ENCODE results near the gene USPL1. TPM values are rescaled to one million over a fixed set of nuclear protein-coding genes. Genes with fewer than 3 reads are reported as not detected.

The USPL1 gene
- total and polyA plus RNA-seq, 2 of the 13 experiments (the other 11 are each of a cell fraction or from before 2014, with no cell fraction given): 13.7 to 15.9 TPM

DNA sequence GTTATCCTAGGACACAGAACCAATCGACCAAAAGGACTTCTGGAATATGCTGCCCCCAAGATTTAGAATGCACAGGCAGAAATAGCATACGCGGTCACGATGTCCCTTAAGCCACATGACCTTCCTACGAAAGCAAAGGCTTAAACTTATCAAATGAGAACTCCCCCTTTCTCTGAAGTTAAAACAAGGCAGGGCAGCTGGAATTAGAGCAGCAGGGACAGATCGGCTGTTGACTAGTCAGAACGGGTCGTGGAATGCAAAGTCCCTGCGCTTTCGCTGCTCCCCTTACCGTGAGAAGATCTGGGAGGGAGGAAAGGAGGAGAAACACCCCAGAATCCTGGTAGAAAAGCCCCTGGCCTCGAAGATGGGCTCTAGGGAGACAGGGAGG, 799 bp upstream of the USPL1 start (continued):
- TF ChIP-seq, protein P1, sequence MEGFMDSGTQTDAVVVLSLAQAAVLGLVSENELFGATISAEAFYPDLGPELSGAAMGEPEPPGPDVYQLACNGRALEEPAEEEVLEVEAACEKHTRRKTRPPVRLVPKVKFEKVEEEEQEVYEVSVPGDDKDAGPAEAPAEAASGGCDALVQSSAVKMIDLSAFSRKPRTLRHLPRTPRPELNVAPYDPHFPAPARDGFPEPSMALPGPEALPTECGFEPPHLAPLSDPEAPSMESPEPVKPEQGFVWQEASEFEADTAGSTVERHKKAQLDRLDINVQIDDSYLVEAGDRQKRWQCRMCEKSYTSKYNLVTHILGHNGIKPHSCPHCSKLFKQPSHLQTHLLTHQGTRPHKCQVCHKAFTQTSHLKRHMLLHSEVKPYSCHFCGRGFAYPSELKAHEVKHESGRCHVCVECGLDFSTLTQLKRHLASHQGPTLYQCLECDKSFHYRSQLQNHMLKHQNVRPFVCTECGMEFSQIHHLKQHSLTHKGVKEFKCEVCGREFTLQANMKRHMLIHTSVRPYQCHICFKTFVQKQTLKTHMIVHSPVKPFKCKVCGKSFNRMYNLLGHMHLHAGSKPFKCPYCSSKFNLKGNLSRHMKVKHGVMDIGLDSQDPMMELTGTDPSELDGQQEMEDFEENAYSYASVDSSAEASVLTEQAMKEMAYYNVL (CRISPR knock-in tag; IDR thresholded peaks at IDR 0.05; ENCODE audit: borderline replicate concordance): 0 out of 2 replicates have a peak, but pooled peaks have one; percentile 7
- TF ChIP-seq, protein P2, sequence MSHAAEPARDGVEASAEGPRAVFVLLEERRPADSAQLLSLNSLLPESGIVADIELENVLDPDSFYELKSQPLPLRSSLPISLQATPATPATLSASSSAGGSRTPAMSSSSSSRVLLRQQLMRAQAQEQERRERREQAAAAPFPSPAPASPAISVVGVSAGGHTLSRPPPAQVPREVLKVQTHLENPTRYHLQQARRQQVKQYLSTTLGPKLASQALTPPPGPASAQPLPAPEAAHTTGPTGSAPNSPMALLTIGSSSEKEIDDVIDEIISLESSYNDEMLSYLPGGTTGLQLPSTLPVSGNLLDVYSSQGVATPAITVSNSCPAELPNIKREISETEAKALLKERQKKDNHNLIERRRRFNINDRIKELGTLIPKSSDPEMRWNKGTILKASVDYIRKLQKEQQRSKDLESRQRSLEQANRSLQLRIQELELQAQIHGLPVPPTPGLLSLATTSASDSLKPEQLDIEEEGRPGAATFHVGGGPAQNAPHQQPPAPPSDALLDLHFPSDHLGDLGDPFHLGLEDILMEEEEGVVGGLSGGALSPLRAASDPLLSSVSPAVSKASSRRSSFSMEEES (CRISPR knock-in tag; IDR thresholded peaks at IDR 0.05): peak; percentile 76; the same call in 1 of the 2 replicates
- TF ChIP-seq CHD2 (IDR thresholded peaks at IDR 0.05; ENCODE audit: low read depth, low read length) (no peak), GTF2F1 (IDR thresholded peaks at IDR 0.05; ENCODE audit: low read length) (0 out of 2 replicates have a peak, but pooled peaks have one; percentile 3), ZNF781 (CRISPR knock-in tag; IDR thresholded peaks at IDR 0.05; ENCODE audit: borderline replicate concordance, not compliant biosample characterization) (no peak), HDAC6 (IDR thresholded peaks at IDR 0.05; ENCODE audit: low read depth, low read length) (no peak), RCOR2 (CRISPR knock-in tag; IDR thresholded peaks at IDR 0.05) (peak; percentile 6; the same call in 1 of the 2 replicates), ZNF264 (CRISPR knock-in tag; IDR thresholded peaks at IDR 0.05) (no peak), TARDBP (CRISPR knock-in tag; IDR thresholded peaks at IDR 0.05) (no peak), POLR2AphosphoS5 (IDR thresholded peaks at IDR 0.05; ENCODE audit: low read depth, low read length) (peak; percentile 76), MEIS2 (CRISPR knock-in tag; IDR thresholded peaks at IDR 0.05) (no peak), CBX2 (IDR thresholded peaks at IDR 0.05; ENCODE audit: low read depth, low read length) (no peak), CBX2 (CRISPR knock-in tag; IDR thresholded peaks at IDR 0.05; ENCODE audit: low read depth) (no peak)
- TF ChIP-seq, protein P3, sequence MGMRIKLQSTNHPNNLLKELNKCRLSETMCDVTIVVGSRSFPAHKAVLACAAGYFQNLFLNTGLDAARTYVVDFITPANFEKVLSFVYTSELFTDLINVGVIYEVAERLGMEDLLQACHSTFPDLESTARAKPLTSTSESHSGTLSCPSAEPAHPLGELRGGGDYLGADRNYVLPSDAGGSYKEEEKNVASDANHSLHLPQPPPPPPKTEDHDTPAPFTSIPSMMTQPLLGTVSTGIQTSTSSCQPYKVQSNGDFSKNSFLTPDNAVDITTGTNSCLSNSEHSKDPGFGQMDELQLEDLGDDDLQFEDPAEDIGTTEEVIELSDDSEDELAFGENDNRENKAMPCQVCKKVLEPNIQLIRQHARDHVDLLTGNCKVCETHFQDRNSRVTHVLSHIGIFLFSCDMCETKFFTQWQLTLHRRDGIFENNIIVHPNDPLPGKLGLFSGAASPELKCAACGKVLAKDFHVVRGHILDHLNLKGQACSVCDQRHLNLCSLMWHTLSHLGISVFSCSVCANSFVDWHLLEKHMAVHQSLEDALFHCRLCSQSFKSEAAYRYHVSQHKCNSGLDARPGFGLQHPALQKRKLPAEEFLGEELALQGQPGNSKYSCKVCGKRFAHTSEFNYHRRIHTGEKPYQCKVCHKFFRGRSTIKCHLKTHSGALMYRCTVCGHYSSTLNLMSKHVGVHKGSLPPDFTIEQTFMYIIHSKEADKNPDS (CRISPR knock-in tag; IDR thresholded peaks at IDR 0.05): no peak
- TF ChIP-seq, protein P4, sequence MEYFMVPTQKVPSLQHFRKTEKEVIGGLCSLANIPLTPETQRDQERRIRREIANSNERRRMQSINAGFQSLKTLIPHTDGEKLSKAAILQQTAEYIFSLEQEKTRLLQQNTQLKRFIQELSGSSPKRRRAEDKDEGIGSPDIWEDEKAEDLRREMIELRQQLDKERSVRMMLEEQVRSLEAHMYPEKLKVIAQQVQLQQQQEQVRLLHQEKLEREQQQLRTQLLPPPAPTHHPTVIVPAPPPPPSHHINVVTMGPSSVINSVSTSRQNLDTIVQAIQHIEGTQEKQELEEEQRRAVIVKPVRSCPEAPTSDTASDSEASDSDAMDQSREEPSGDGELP (IDR thresholded peaks at IDR 0.05; ENCODE audit: borderline replicate concordance, low read depth): peak; percentile 17; the same call in 1 of the 2 replicates
- TF ChIP-seq, protein P5, sequence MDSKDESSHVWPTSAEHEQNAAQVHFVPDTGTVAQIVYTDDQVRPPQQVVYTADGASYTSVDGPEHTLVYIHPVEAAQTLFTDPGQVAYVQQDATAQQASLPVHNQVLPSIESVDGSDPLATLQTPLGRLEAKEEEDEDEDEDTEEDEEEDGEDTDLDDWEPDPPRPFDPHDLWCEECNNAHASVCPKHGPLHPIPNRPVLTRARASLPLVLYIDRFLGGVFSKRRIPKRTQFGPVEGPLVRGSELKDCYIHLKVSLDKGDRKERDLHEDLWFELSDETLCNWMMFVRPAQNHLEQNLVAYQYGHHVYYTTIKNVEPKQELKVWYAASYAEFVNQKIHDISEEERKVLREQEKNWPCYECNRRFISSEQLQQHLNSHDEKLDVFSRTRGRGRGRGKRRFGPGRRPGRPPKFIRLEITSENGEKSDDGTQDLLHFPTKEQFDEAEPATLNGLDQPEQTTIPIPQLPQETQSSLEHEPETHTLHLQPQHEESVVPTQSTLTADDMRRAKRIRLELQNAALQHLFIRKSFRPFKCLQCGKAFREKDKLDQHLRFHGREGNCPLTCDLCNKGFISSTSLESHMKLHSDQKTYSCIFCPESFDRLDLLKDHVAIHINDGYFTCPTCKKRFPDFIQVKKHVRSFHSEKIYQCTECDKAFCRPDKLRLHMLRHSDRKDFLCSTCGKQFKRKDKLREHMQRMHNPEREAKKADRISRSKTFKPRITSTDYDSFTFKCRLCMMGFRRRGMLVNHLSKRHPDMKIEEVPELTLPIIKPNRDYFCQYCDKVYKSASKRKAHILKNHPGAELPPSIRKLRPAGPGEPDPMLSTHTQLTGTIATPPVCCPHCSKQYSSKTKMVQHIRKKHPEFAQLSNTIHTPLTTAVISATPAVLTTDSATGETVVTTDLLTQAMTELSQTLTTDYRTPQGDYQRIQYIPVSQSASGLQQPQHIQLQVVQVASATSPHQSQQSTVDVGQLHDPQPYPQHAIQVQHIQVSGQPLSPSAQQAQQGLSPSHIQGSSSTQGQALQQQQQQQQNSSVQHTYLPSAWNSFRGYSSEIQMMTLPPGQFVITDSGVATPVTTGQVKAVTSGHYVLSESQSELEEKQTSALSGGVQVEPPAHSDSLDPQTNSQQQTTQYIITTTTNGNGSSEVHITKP (CRISPR knock-in tag; IDR thresholded peaks at IDR 0.05; ENCODE audit: low read depth): peak; percentile 5; the same call in 1 of the 2 replicates
- TF ChIP-seq, protein P6, sequence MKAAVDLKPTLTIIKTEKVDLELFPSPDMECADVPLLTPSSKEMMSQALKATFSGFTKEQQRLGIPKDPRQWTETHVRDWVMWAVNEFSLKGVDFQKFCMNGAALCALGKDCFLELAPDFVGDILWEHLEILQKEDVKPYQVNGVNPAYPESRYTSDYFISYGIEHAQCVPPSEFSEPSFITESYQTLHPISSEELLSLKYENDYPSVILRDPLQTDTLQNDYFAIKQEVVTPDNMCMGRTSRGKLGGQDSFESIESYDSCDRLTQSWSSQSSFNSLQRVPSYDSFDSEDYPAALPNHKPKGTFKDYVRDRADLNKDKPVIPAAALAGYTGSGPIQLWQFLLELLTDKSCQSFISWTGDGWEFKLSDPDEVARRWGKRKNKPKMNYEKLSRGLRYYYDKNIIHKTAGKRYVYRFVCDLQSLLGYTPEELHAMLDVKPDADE (CRISPR knock-in tag; IDR thresholded peaks at IDR 0.05): 0 out of 2 replicates have a peak, but pooled peaks have one; percentile 3
